Type B pancreatic cell (in vitro differentiated cells): Measurements from ENCODE around the gene LRP1B. TPM values are rescaled to one million over a fixed set of nuclear protein-coding genes. Genes with fewer than 3 reads are reported as not detected.
"Not testable (repeated sequence)": the region's sequence is repeated elsewhere in the genome, so short reads cannot be mapped to it uniquely, and the experiment has no call there.

Source experiments
- DNase-seq: peaks from one replicate; pipeline ENCODE4 v3.0.0; 2021; ENCODE audit warnings: mixed read lengths; ENCODE audit not compliant: unreplicated experiment; ENCODE audit errors: extremely low spot score
- H3K27ac Mint-ChIP-seq: 2 replicates; pipeline ENCODE4 v1.8.0; 2021; ENCODE audit warnings: mild to moderate bottlenecking, mixed read lengths
- H3K27me3 Mint-ChIP-seq: 2 replicates; pipeline ENCODE4 v1.8.0; 2021; ENCODE audit warnings: mixed read lengths
- H3K36me3 Mint-ChIP-seq: 2 replicates; pipeline ENCODE4 v1.8.0; 2021; ENCODE audit warnings: mixed read lengths
- H3K4me1 Mint-ChIP-seq: one replicate; pipeline ENCODE4 v1.8.0; 2021; ENCODE audit warnings: mixed read lengths; ENCODE audit not compliant: unreplicated experiment
- H3K4me3 Mint-ChIP-seq: 2 replicates; pipeline ENCODE4 v1.8.0; 2021; ENCODE audit warnings: mild to moderate bottlenecking, mixed read lengths
- H3K9me3 Mint-ChIP-seq: 2 replicates; pipeline ENCODE4 v1.8.0; 2021; ENCODE audit warnings: mixed read lengths
- total RNA-seq: library from RNA; stranded (reverse); gene quantifications from 2 replicates; pipeline ENCODE4 v1.2.1, GENCODE V29; 2021; ENCODE audit warnings: low replicate concordance
- TF ChIP-seq, protein P1 (sequence below): fragments of 200-600 bp; sonication (generic); conservative IDR thresholded peaks from 2 replicates; pipeline ENCODE4 v1.5.0; 2021; ENCODE audit warnings: antibody characterized with exemption, mild to moderate bottlenecking

LRP1B gene
- total RNA-seq, 1 donor from 2014 or later = 16.0 TPM

DNA sequence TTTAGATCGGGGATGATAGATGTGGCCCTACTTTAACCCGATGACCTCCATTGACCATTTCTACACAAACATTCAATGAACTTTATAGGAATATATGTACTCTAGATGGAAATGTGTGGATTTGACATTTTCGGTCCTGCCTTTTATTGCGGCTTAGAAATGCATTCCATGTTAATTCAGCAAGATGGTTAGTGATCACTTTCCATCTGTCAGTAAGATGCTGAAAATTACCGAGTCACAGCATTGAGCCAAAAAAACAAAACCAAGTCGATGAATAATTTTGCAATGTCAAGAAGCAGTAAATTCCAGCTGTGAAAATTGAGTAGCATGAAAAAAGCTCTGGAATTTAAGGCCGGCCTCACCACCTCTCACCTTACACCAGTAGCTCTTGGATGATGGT is 1708.1 kb downstream of the LRP1B start:
- Mint-ChIP-seq H3K4me3 (no peak overlapping the region), H3K27ac (no peak overlapping the region), H3K4me1 (no peaks in the 10 kb centered on the region), H3K27me3 (peaks cover 11% of the 10 kb centered on the region), H3K36me3 (no peaks in the 10 kb centered on the region), H3K9me3 (peaks cover 8% of the 10 kb centered on the region)
- TF ChIP-seq, protein P1, sequence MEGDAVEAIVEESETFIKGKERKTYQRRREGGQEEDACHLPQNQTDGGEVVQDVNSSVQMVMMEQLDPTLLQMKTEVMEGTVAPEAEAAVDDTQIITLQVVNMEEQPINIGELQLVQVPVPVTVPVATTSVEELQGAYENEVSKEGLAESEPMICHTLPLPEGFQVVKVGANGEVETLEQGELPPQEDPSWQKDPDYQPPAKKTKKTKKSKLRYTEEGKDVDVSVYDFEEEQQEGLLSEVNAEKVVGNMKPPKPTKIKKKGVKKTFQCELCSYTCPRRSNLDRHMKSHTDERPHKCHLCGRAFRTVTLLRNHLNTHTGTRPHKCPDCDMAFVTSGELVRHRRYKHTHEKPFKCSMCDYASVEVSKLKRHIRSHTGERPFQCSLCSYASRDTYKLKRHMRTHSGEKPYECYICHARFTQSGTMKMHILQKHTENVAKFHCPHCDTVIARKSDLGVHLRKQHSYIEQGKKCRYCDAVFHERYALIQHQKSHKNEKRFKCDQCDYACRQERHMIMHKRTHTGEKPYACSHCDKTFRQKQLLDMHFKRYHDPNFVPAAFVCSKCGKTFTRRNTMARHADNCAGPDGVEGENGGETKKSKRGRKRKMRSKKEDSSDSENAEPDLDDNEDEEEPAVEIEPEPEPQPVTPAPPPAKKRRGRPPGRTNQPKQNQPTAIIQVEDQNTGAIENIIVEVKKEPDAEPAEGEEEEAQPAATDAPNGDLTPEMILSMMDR = no peak
- DNase-seq = no peak

DNA sequence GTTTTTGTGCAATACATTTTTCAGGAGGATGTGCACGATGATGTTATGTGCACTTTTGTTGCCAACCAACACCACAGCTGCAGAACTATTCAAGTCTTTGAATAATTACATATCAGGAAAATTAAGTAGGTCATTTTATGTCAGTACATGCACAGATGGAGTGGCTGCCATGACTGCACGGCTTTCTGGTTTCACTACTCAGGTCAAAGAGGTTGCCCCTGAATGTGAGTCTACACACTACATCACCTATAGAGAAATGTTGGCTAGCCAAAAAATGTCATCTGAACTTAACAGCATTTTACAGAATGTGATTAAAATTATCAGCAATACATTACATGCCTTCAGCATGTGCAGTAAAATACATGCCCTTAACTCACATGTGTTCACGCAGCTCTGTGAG is 1713.3 kb downstream of the LRP1B start:
- H3K27me3 Mint-ChIP-seq = no peaks in the 10 kb centered on the region
- H3K9me3 Mint-ChIP-seq = peaks cover 6% of the 10 kb centered on the region
- no peaks in the 10 kb centered on the region for H3K4me1 Mint-ChIP-seq
- TF ChIP-seq, protein P1 = no peak
- no peak overlapping the region for H3K4me3 Mint-ChIP-seq
- no peaks in the 10 kb centered on the region for H3K36me3 Mint-ChIP-seq
- no peak overlapping the region for H3K27ac Mint-ChIP-seq
- no peak for DNase-seq

DNA sequence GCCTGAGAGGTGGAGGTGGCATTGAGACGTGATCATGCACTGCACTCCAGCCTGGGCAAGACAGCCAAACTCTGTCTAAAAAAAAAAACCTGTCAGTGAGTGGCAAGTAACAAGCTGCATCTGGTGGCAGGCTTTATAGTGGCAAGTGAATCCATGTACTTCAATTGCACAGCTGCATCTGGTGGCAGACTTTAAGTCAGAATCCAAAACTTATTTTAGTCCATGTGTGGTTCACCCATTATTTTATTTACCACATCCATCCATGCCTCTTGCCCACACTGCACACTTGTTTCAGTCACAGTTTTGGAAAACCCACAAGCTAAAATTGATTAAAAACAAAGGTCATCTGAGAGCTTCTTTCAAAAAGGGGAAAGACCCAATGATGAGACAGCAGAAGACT is 1714.2 kb downstream of the LRP1B start:
- peaks cover 6% of the 10 kb centered on the region for H3K9me3 Mint-ChIP-seq
- DNase-seq = no peak
- no peaks in the 10 kb centered on the region for H3K27me3 Mint-ChIP-seq
- TF ChIP-seq, protein P1 = no peak
- no peaks in the 10 kb centered on the region for H3K36me3 Mint-ChIP-seq
- no peak overlapping the region for H3K27ac Mint-ChIP-seq
- no peak overlapping the region for H3K4me3 Mint-ChIP-seq
- no peaks in the 10 kb centered on the region for H3K4me1 Mint-ChIP-seq

DNA sequence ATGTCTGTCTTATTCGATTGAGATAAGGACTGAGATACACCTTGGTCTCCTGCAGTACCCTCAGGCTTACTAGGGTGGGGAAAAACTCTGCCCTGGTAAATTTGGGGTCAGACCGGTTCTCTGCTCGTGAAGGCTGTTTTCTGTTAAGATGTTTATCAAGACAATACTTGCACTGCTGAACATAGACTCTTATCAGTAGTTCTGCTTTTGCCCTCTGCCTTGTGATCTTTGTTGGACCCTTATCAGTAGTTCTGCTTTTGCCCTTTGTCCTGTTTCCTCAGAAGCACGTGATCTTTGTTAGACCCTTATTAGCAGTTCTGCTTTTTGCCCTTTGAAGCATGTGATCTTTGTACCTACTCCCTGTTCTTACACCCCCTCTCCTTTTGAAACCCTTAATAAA is 1715.8 kb downstream of the LRP1B start:
- not testable (repeated sequence) for H3K9me3 Mint-ChIP-seq, H3K36me3 Mint-ChIP-seq, H3K27me3 Mint-ChIP-seq, DNase-seq, H3K4me1 Mint-ChIP-seq, H3K27ac Mint-ChIP-seq, H3K4me3 Mint-ChIP-seq

DNA sequence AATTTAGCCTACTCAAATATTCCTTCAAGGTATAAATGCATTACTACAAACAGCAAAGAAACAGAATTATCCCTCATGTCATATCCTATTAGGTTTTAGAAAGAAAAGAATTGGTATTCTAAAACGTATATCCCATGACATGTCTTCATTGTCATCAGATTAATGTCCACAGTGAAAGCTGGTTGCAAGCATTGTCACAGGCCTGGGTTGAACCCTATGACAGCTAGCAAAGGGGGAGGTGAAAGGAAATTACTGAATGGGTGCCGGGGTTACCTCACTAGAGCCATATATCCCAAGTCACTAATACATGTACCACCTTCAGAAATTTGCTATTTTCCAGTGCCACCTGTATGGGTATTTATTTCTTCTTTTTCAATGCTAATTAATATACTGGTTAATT is 1720.1 kb downstream of the LRP1B start:
- Mint-ChIP-seq H3K27me3 (no peaks in the 10 kb centered on the region), H3K36me3 (no peaks in the 10 kb centered on the region), H3K9me3 (peaks cover 19% of the 10 kb centered on the region), H3K4me1 (no peaks in the 10 kb centered on the region), H3K27ac (no peak overlapping the region), H3K4me3 (no peak overlapping the region)
- DNase-seq = no peak
- TF ChIP-seq, protein P1 = no peak

DNA sequence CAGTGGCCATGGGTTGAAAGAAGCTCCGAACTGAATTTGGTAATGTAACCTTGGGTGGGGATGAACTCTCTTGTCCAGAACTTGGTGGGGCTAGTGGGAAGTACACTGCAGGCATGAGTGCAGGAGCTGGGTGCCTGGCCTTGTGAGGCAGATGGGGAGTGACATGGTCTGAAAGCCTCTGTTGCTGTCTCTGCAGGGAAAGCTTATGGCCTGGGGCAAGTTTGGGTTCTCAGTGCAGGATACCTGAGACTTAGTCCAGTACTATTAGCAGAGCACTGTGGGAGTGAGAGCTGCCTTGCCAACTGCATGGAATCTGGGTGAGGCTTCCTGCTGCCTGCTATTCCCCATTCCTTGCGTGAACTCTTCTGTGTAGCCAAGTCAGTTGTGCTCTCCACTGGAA is 1729.8 kb downstream of the LRP1B start:
- no peaks in the 10 kb centered on the region for H3K27me3 Mint-ChIP-seq

More for the DNA sequence above, 1729.8 kb downstream of the LRP1B start:
- Mint-ChIP-seq H3K36me3 (peaks cover 3% of the 10 kb centered on the region), H3K4me3 (no peak overlapping the region), H3K9me3 (peaks cover 11% of the 10 kb centered on the region), H3K27ac (no peak overlapping the region), H3K4me1 (no peaks in the 10 kb centered on the region)
- no peak for DNase-seq
- TF ChIP-seq, protein P1 = no peak
